T-helper 2 cell treated with Interferon-gamma antibody and Interleukin-4, amounts not matched to agents 5 μg/mL and 100 μg/mL, for 36 hours (primary cell): ENCODE results near the gene ZDHHC4.

Experiments
- DNase-seq: peaks from one replicate; pipeline ENCODE4 v3.0.0; 2021; ENCODE audit warnings: low spot score
- H3K27ac Mint-ChIP-seq: one replicate; pipeline ENCODE4 v1.8.0; 2021; ENCODE audit warnings: mild to moderate bottlenecking, mixed read lengths
- H3K27me3 Mint-ChIP-seq: one replicate; pipeline ENCODE4 v1.8.0; 2021; ENCODE audit warnings: low read depth, mixed read lengths
- H3K36me3 Mint-ChIP-seq: one replicate; pipeline ENCODE4 v1.8.0; 2021; ENCODE audit warnings: low read depth, mixed read lengths
- H3K4me1 Mint-ChIP-seq: one replicate; pipeline ENCODE4 v1.8.0; 2021; ENCODE audit warnings: low read depth, mixed read lengths
- H3K4me3 Mint-ChIP-seq: one replicate; pipeline ENCODE4 v1.8.0; 2022; ENCODE audit warnings: mild to moderate bottlenecking, moderate library complexity, mixed read lengths
- H3K9me3 Mint-ChIP-seq: one replicate; pipeline ENCODE4 v1.8.0; 2021; ENCODE audit warnings: mixed read lengths

ZDHHC4 gene

GRCh38 chr7:6577369-6578113, at the start of gene ZDHHC4:
Gene ZDHHC4 (plus strand): TSS chr7:6577454. CDS start chr7:6580562, 3,108 bp downstream.
- H3K9me3 Mint-ChIP-seq = no peaks in the 10 kb centered on the region
- H3K27ac Mint-ChIP-seq = peak within 1 kb of the TSS; percentile 92
- peak; percentile 92 for DNase-seq
- peaks cover 27% of the 10 kb centered on the region for H3K4me1 Mint-ChIP-seq
- no peaks in the 10 kb centered on the region for H3K27me3 Mint-ChIP-seq
- peak within 1 kb of the TSS; percentile 88 for H3K4me3 Mint-ChIP-seq
- H3K36me3 Mint-ChIP-seq = peaks cover 21% of the 10 kb centered on the region

DNA sequence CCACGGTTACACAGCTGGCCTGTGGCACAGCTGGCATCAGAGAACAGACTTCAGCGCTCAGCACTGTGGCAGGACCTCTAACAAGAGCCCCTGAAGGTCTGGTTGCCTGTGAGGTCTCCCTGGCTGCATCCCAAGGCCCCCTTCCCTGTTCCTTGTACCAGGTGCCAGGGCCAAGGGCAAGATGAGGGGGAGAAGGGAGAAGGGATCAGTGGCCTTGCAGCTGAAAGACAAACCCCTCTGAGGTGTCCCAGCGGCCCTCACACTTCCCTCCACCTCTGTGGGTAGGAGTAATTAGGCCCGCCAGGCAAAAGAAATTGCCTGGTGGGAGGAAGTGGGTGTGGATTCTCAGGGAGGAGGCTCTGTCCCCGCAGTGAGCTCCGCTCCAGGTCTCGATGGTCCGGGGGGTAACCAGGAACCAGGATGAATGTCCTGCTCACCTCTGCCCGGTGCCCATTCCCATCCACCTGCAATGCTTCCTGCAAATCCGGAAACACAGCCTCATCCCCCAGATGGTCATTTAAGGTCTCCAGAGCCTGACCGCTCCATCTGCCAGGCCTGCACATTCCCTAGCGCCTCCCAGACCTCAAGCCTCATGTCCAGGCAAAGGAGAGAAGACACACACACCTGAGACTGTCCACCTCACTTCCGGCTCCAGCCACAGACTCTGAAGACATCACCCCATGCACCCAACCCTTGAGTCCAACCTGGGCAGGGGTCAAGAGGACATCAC, 48.7 kb upstream of the ZDHHC4 start:
- DNase-seq = no peak

GRCh38 chr7:6529643-6530042, 47.6 kb upstream of the ZDHHC4 start:
- Mint-ChIP-seq H3K9me3 (no peaks in the 10 kb centered on the region), H3K4me3 (peak overlapping the region; percentile 54), H3K27me3 (peaks cover 30% of the 10 kb centered on the region), H3K27ac (no peak overlapping the region), H3K4me1 (peaks cover 13% of the 10 kb centered on the region), H3K36me3 (no peaks in the 10 kb centered on the region)
- DNase-seq = no peak

More for the DNA sequence above, 48.7 kb upstream of the ZDHHC4 start:
- H3K4me1 Mint-ChIP-seq = peaks cover 6% of the 10 kb centered on the region
- H3K36me3 Mint-ChIP-seq = no peaks in the 10 kb centered on the region
- H3K9me3 Mint-ChIP-seq = no peaks in the 10 kb centered on the region
- peaks cover 33% of the 10 kb centered on the region for H3K27me3 Mint-ChIP-seq
- H3K4me3 Mint-ChIP-seq = no peak overlapping the region
- no peak overlapping the region for H3K27ac Mint-ChIP-seq

DNA sequence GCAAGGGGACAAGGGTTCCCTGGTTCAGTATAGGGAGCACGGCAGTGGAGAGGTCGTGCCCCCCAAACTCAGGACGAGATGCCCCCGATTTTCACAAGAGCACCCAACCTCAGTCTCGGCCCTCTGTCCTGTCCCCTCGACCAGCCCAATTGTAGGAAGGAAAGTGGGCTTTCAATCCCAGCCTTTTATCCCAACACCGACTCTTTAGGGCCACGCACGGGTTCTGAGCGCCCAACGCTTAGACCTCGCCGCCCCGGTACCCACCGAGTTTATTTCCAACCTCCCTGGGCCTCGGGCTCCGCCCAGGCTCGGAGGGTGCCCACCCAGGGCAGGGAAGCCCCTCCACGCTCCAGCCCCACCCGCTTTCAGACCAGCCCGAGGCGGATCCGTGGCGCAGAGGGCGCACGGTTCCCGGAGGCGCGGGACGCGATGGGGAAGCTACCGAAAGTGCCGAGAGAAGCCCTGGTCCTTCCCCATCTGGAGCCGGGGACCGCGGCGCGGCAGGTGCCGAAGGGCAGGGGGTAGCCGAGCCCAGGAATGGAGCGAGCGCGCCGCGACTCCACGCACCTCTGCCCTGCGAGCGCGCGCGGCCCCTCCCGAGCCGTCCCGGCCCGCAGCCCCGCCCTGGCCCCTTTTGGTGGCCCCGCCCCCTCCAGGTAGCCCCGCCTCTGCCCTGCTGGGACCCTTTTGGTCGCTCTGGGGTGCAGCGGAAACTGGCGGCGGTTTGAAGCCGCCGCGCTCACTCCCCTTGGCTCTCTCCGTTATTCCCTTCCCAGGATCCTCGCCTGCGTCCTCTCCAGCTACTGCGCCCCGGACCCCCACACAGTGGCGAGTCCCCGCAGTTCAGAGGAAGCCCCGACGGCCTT, 46.4 kb upstream of the ZDHHC4 start:
- Mint-ChIP-seq H3K27ac (no peak overlapping the region), H3K4me1 (peaks cover 15% of the 10 kb centered on the region), H3K36me3 (no peaks in the 10 kb centered on the region)

GRCh38 chr7:6531492-6532279, 45.6 kb upstream of the ZDHHC4 start:
- Mint-ChIP-seq H3K4me3 (peak overlapping the region; percentile 78), H3K27me3 (peaks cover 32% of the 10 kb centered on the region), H3K9me3 (no peaks in the 10 kb centered on the region), H3K4me1 (peaks cover 12% of the 10 kb centered on the region), H3K27ac (no peak overlapping the region), H3K36me3 (no peaks in the 10 kb centered on the region)
- no peak for DNase-seq

More for the DNA sequence above, 46.4 kb upstream of the ZDHHC4 start:
- Mint-ChIP-seq H3K27me3 (peaks cover 35% of the 10 kb centered on the region), H3K4me3 (peak overlapping the region; percentile 78), H3K9me3 (no peaks in the 10 kb centered on the region)
- DNase-seq = peak; percentile 11

DNA sequence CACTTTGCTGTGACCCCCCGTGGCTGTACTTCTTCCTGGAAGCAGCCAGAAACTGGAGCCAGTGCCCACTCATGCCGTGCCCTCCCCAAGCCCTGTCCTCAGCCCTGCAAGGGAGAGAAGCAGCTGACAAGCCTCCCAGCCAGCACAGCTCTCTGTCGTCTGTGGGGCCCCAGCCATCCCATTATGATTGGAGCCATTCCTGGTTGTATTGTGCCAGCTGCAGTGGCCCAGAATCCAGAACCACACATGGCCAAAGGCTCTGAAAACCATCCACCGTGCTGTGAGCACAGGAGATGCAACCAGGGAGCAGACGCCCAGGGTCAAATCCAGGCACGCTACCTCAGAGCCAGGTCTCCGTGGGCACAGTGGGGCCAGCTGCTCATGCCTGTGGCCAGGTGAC, 44.7 kb upstream of the ZDHHC4 start:
- Mint-ChIP-seq H3K27ac (no peak overlapping the region), H3K27me3 (peaks cover 24% of the 10 kb centered on the region), H3K4me3 (no peak overlapping the region), H3K36me3 (no peaks in the 10 kb centered on the region), H3K4me1 (peaks cover 9% of the 10 kb centered on the region), H3K9me3 (no peaks in the 10 kb centered on the region)
- no peak for DNase-seq

DNA sequence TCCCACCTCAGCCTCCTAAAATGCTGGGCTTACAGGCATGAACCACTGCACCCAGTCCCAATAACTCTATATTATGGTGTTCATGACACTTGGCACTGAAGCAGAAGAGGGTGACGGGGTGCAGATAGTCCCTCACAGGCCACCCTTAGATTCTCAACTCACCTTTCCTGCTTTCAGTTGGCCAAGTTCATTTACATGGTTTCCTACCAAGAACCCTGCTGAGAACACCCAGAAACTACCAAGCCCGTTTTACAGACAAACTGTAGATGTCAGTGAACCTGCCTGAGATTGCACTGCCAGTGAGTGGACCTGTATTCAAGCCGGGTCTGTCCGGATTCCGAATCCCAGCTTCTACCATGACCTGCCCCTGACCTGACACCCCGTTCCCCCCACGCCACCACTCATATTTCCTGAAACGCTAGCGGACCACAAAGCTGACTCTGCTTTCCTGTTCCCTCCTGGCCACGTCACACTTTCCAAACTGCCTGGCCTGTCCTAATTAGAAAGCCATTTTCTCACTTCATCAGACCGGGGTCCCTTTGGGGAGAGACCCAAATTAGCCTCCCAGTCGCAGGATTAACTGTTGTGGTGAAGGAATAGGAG, 43.3 kb upstream of the ZDHHC4 start:
- Mint-ChIP-seq H3K27ac (peak overlapping the region; percentile 41), H3K27me3 (peaks cover 23% of the 10 kb centered on the region), H3K36me3 (no peaks in the 10 kb centered on the region), H3K9me3 (no peaks in the 10 kb centered on the region), H3K4me3 (peak overlapping the region; percentile 8), H3K4me1 (peaks cover 9% of the 10 kb centered on the region)
- DNase-seq = peak; percentile 55

GRCh38 chr7:6536262-6537260, 40.7 kb upstream of the ZDHHC4 start:
- Mint-ChIP-seq H3K27me3 (peaks cover 12% of the 10 kb centered on the region), H3K27ac (no peak overlapping the region), H3K4me3 (no peak overlapping the region), H3K4me1 (peaks cover 9% of the 10 kb centered on the region), H3K36me3 (no peaks in the 10 kb centered on the region), H3K9me3 (no peaks in the 10 kb centered on the region)
- no peak for DNase-seq

GRCh38 chr7:6542368-6542767, 34.9 kb upstream of the ZDHHC4 start:
- H3K9me3 Mint-ChIP-seq = no peaks in the 10 kb centered on the region
- no peak overlapping the region for H3K4me3 Mint-ChIP-seq
- no peak overlapping the region for H3K27ac Mint-ChIP-seq
- no peak for DNase-seq
- no peaks in the 10 kb centered on the region for H3K36me3 Mint-ChIP-seq
- H3K27me3 Mint-ChIP-seq = peaks cover 6% of the 10 kb centered on the region
- H3K4me1 Mint-ChIP-seq = no peaks in the 10 kb centered on the region

DNA sequence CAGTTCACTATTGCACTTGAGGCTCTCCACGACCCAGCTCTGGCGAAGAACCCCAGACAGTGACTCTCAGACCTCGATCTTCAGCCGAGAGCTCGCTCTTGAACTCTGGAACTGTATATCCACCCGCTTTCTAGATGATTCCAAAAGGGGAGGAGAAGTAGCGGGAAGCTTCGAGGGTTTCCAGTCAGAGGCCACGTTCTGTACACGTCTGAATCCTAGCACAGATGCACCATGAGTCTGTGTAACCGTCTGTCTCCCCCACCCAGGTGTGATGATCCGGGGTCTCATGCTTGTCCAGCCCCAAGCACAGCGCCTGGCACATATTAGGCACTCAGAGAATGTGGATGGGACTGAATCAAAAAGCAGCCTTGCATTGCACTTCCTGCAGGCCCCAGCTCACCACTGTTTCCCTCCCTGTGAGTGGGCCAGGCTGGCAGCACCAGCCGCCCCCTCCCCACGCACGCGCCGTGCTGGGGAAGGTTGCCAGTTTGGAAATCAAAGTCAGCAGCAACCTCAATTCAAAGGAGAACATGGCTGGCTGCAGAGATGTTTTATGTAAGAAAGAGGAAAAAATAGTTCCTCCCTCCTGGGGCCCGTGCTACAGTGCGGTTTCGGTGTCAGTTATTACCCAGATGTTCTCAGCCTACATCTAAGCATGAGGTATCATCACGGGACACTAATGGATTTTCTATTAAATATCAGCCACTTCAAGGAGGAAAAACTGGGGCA, 31.7 kb upstream of the ZDHHC4 start:
- peaks cover 2% of the 10 kb centered on the region for H3K4me1 Mint-ChIP-seq
- no peaks in the 10 kb centered on the region for H3K9me3 Mint-ChIP-seq
- H3K36me3 Mint-ChIP-seq = no peaks in the 10 kb centered on the region
- no peak overlapping the region for H3K4me3 Mint-ChIP-seq
- H3K27ac Mint-ChIP-seq = no peak overlapping the region
- DNase-seq = no peak
- no peaks in the 10 kb centered on the region for H3K27me3 Mint-ChIP-seq

- Mint-ChIP-seq H3K9me3 (no peaks in the 10 kb centered on the region), H3K4me3 (no peak overlapping the region), H3K36me3 (no peaks in the 10 kb centered on the region), H3K4me1 (peaks cover 2% of the 10 kb centered on the region), H3K27ac (no peak overlapping the region), H3K27me3 (no peaks in the 10 kb centered on the region)
- DNase-seq = no peak
These were observed 30.6 kb upstream of the ZDHHC4 start for GRCh38 chr7:6546498-6547251.
